Measurements from ENCODE around the gene CDK14. TPM values are rescaled to one million over a fixed set of nuclear protein-coding genes. Genes with fewer than 3 reads are reported as not detected.
"Not testable (repeated sequence)": the region's sequence is repeated elsewhere in the genome, so short reads cannot be mapped to it uniquely, and the experiment has no call there.

The CDK14 gene
- total RNA-seq, 4 donors from 2014 or later: 1.1 to 12.7 (median 5.8) TPM

- intact Hi-C loops (cut with DNase I; ENCODE audit: low total_unique reads): no loop called here
- DNase-seq (ENCODE audit: low spot score in 2 of 2): no peak
- no peak overlapping the region for H3K4me3 ChIP-seq (ENCODE audit: low read depth, poor library complexity, severe bottlenecking)
- TF ChIP-seq CTCF (IDR thresholded peaks at IDR 0.05) (no peak), POLR2A (IDR thresholded peaks at IDR 0.05) (no peak)
- 86 to 93% methylated on average over 2 of the region's 2 CpGs for WGBS, 2 donors
These were observed 168.9 kb downstream of the CDK14 start for GRCh38 chr7:90764848-90765570.

DNA sequence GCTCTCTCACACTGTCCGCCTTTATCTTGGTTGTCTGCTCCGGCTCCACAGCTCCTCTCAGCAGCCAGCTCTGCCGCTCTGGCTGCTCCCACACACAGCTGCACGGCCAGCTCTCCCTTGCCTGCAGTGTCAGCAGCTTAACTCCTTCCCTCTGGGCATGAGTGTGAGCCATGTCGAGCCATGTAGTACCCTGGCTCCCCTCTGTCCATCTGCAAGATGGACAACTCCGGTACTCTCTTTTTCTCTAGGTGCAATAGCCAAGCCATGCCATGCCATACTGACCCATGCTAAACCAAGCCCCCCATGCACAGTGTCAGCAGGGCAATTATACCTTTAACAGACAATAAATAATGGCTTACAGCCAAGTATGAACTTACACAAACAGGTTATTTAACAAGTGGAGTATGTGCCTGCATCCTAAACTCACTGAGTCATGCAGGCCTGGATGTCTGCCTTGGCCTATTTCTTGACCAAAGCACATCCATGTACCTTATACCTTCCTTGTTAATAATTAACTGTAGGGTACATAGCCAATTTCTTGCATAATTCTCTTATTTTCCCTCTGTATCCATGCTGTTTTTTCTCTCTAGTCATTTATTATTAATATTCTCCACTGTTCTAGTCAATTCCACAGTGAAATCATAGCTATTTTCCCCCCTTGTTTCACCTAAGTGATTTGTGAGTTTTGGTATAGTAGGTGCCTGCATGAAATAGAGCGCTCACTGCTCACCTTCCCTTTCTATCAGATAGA lies 170.9 kb downstream of the CDK14 start:
- DNase-seq (ENCODE audit: low spot score in 2 of 2): no peak
- 66 to 75% methylated on average over 7 of the region's 7 CpGs for WGBS, 2 donors
- no peak for TF ChIP-seq POLR2A (IDR thresholded peaks at IDR 0.05)
- no peak for TF ChIP-seq CTCF (IDR thresholded peaks at IDR 0.05)
- no peak overlapping the region for H3K4me3 ChIP-seq (ENCODE audit: low read depth, poor library complexity, severe bottlenecking)
- intact Hi-C loops (cut with DNase I; ENCODE audit: low total_unique reads): no loop called here

GRCh38 chr7:90768301-90768700 lies 172.2 kb downstream of the CDK14 start:
- 60 to 65% methylated on average over 6 of the region's 6 CpGs for WGBS, 2 donors
- intact Hi-C loops (cut with DNase I; ENCODE audit: low total_unique reads): no loop called here
- no peak overlapping the region for H3K4me3 ChIP-seq (ENCODE audit: low read depth, poor library complexity, severe bottlenecking)
- TF ChIP-seq POLR2A (IDR thresholded peaks at IDR 0.05): no peak
- no peak for TF ChIP-seq CTCF (IDR thresholded peaks at IDR 0.05)
- DNase-seq (ENCODE audit: low spot score in 2 of 2): no peak

GRCh38 chr7:90769036-90769435 lies 172.9 kb downstream of the CDK14 start:
- no peak for TF ChIP-seq POLR2A (IDR thresholded peaks at IDR 0.05)
- no peak for TF ChIP-seq CTCF (IDR thresholded peaks at IDR 0.05)
- no peak for DNase-seq (ENCODE audit: low spot score in 2 of 2)
- intact Hi-C loops (cut with DNase I; ENCODE audit: low total_unique reads): no loop called here
- H3K4me3 ChIP-seq (ENCODE audit: low read depth, poor library complexity, severe bottlenecking): no peak overlapping the region

DNA sequence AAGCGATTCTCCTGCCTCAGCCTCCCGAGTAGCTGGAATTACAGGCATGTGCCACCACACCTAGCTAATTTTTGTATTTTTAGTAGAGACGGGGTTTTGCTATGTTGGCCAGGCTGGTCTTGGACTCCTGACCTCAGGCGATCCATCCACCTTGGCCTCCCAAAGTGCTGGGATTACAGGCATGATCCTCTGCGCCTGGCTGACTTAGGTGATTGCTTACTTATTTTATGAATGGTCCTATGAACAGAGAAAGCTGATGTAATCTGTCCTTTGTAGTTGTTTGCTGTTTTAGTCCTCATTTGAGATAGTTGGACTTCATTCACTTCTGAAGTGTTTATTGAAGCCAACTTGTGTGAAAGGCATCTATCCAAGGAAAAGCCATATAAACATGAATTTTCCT lies 173.4 kb downstream of the CDK14 start:
- intact Hi-C loops (cut with DNase I; ENCODE audit: low total_unique reads); H3K4me3 ChIP-seq (ENCODE audit: low read depth, poor library complexity, severe bottlenecking); DNase-seq (ENCODE audit: low spot score in 2 of 2): not testable (repeated sequence)
- 94 to 97% methylated on average over 5 of the region's 5 CpGs for WGBS, 2 donors

- WGBS, 2 donors: 89 to 98% methylated on average over 2 of the region's 2 CpGs
- intact Hi-C loops (cut with DNase I; ENCODE audit: low total_unique reads): no loop called here
These were observed 175.2 kb downstream of the CDK14 start for GRCh38 chr7:90771281-90771680.

More at GRCh38 chr7:90771281-90771680, 175.2 kb downstream of the CDK14 start:
- no peak for TF ChIP-seq POLR2A (IDR thresholded peaks at IDR 0.05)
- no peak for TF ChIP-seq CTCF (IDR thresholded peaks at IDR 0.05)
- H3K4me3 ChIP-seq (ENCODE audit: low read depth, poor library complexity, severe bottlenecking): no peak overlapping the region
- DNase-seq (ENCODE audit: low spot score in 2 of 2): no peak
